HepG2 (cell line): ENCODE results near the gene SCFD2. TPM values are rescaled to one million over a fixed set of nuclear protein-coding genes. Genes with fewer than 3 reads are reported as not detected.

ENCODE experiments used
- ATAC-seq: fragments of 200-7000 bp; cut with Tn5 transposase; 3 replicates; pipeline ENCODE4 v1.9.1; 2020; ENCODE audit warnings: mild to moderate bottlenecking, moderate library complexity
- BruUV-seq: library from RNA; stranded (reverse); fragments of 400-500 nt; replicated peaks from 2 replicates; lab custom pipeline; 2021; lab: Mats Ljungman, UMichigan
- CTCF ChIA-PET: fragments of 300-600 bp; formaldehyde crosslinking; extraction: SDS; loops from one replicate; lab custom pipeline; 2021; ENCODE audit warnings: low total read pairs, inconsistent platforms, low intra/inter-chr PET ratio; lab: Yijun Ruan, JAX
- POLR2A ChIA-PET: fragments of 350-600 bp; sonication (Branson Sonifier 250); formaldehyde crosslinking; loops from one replicate; lab custom pipeline; 2020; ENCODE audit warnings: antibody characterized with exemption, inconsistent platforms; lab: Yijun Ruan, JAX
- DNase-seq: peaks from one replicate; pipeline ENCODE4 v3.0.0-alpha.2; 2015; ENCODE audit warnings: low spot score
- FAIRE-seq: peaks from 3 replicates; lab custom pipeline; 2011; peaks lifted over from hg19 to GRCh38; lab: Jason Lieb, UNC
- H2AFZ ChIP-seq: one replicate; pipeline ENCODE4 v1.6.1; 2011; ENCODE audit warnings: low read length, inconsistent platforms
- H3K27ac ChIP-seq: fragments of 300-600 bp; 3 replicates; pipeline ENCODE4 v1.8.0; 2011; ENCODE audit warnings: mixed run types, mild to moderate bottlenecking, mixed read lengths, low read length, inconsistent platforms; ENCODE audit not compliant: insufficient read depth; ENCODE audit errors: extremely low read length
- H3K27me3 ChIP-seq, 2 experiments: fragments of 200-600 bp in 1 of 2; 2 replicates in 1 of 2; 3 replicates in 1 of 2; pipeline versions ENCODE4 v1.6.0 to v1.8.0; 2011; ENCODE audit warnings: low read length in 2 of 2, mild to moderate bottlenecking in 2 of 2, moderate library complexity in 2 of 2, inconsistent platforms in 1 of 2; ENCODE audit not compliant: insufficient read depth in 2 of 2, control insufficient read depth in 1 of 2
- H3K36me3 ChIP-seq, 2 experiments: fragments of 200-600 bp in 1 of 2; replicated peaks in 1 of 2; 2 replicates in 1 of 2; 3 replicates in 1 of 2; pipeline versions ENCODE4 v1.5.1 to v1.8.0; 2011; ENCODE audit warnings: low read length in 2 of 2, inconsistent platforms in 1 of 2; ENCODE audit not compliant: insufficient read depth in 2 of 2, control insufficient read depth in 1 of 2
- H3K4me1 ChIP-seq: 2 replicates; pipeline ENCODE4 v1.5.1; 2012; ENCODE audit warnings: low read length, inconsistent platforms; ENCODE audit not compliant: insufficient read depth
- H3K4me2 ChIP-seq: 2 replicates; pipeline ENCODE4 v1.6.0; 2011; ENCODE audit warnings: low read depth, low read length, inconsistent platforms
- H3K4me3 ChIP-seq, 3 experiments: fragments of 200-600 bp in 1 of 3; sonication (generic), shearing (Covaris generic) in 1 of 3; replicated peaks in 1 of 3; 2 replicates each; pipeline ENCODE4 v1.5.1; 2011 to 2016; ENCODE audit warnings: low read length in 3 of 3, inconsistent platforms in 2 of 3, low read depth in 2 of 3, mild to moderate bottlenecking in 2 of 3, control low read depth in 1 of 3, mixed read lengths in 1 of 3; ENCODE audit not compliant: insufficient read depth in 1 of 3
- H3K79me2 ChIP-seq: one replicate; pipeline ENCODE4 v1.6.1; 2011; ENCODE audit warnings: low read length, inconsistent platforms; ENCODE audit not compliant: insufficient read depth
- H3K9ac ChIP-seq: 2 replicates; pipeline ENCODE4 v1.6.0; 2011; ENCODE audit warnings: mild to moderate bottlenecking, low read depth, low read length, inconsistent platforms; ENCODE audit not compliant: insufficient read depth
- H3K9me3 ChIP-seq: 2 replicates; pipeline ENCODE4 v1.5.1; 2012; ENCODE audit warnings: mild to moderate bottlenecking, low read length
- H4K20me1 ChIP-seq: 2 replicates; pipeline ENCODE4 v1.6.0; 2011; ENCODE audit warnings: inconsistent platforms, mild to moderate bottlenecking, low read length, moderate library complexity; ENCODE audit not compliant: insufficient read depth
- GTF2F1 ChIP-seq: fragments of 150-350 bp; IDR thresholded peaks from 2 replicates; pipeline ENCODE4 v1.6.1; 2014; ENCODE audit warnings: low read length
- NFIC ChIP-seq: IDR thresholded peaks from 2 replicates; pipeline ENCODE4 v1.6.1; 2012; ENCODE audit warnings: mild to moderate bottlenecking, low read length, inconsistent platforms
- ZNF687 ChIP-seq: sonication (generic); formaldehyde crosslinking; IDR thresholded peaks from 2 replicates; pipeline ENCODE4 v1.5.1; 2020; ENCODE audit warnings: mild to moderate bottlenecking, missing genetic modification reagents, moderate library complexity
- ZNF850 ChIP-seq: sonication (generic); formaldehyde crosslinking; conservative IDR thresholded peaks from 2 replicates; pipeline ENCODE4 v1.9.0; 2021; ENCODE audit warnings: mild to moderate bottlenecking, missing genetic modification reagents
- WGBS: methylation state at CpG from one replicate; pipeline ENCODE4 v1.1.6; 2017; ENCODE audit warnings: low lambda C conversion rate; 5-methylcytosine and 5-hydroxymethylcytosine counted together
- in situ Hi-C: cut with HindIII; loops from 2 replicates; pipeline ENCODE4 v1.10.0; 2017; ENCODE audit warnings: low pct_unique_long_range_greater_than_20kb; ENCODE audit not compliant: extremely low pct_ligation_motif_present
- intact Hi-C: fragments of 100-400 bp; cut with micrococcal nuclease; formaldehyde crosslinking; loops from one replicate; pipeline ENCODE4 v1.10.0; 2022; ENCODE audit not compliant: unreplicated experiment
- polyA plus RNA-seq, 8 experiments: library from polyadenylated mRNA; depleted of rRNA in 3 of 8; stranded (reverse) in 7 of 8; unstranded in 1 of 8; fragments of >200 nt; fragmentation: Illumina TruSeq in 4 of 8; extraction: Trizol in 4 of 8; gene quantifications; 2 replicates each; pipeline versions ENCODE4 v1.2.1 to v1.2.3, GENCODE V29; 2011 to 2016; ENCODE audit warnings: low read depth in 4 of 8, missing spikeins in 1 of 8, mixed read lengths in 1 of 8; ENCODE audit not compliant: insufficient read depth in 1 of 8
- total RNA-seq, 5 experiments: library from RNA; depleted of rRNA; stranded (reverse); fragments of >200 nt; fragmentation: Illumina TruSeq; extraction: Trizol; gene quantifications; 2 replicates each; pipeline ENCODE4 v1.2.3, GENCODE V29; 2016; ENCODE audit warnings: low read depth in 1 of 5

The SCFD2 gene
- total and polyA plus RNA-seq, 2 of the 13 experiments (the other 11 are each of a cell fraction or from before 2014, with no cell fraction given): 4.6 to 15.6 TPM

DNA sequence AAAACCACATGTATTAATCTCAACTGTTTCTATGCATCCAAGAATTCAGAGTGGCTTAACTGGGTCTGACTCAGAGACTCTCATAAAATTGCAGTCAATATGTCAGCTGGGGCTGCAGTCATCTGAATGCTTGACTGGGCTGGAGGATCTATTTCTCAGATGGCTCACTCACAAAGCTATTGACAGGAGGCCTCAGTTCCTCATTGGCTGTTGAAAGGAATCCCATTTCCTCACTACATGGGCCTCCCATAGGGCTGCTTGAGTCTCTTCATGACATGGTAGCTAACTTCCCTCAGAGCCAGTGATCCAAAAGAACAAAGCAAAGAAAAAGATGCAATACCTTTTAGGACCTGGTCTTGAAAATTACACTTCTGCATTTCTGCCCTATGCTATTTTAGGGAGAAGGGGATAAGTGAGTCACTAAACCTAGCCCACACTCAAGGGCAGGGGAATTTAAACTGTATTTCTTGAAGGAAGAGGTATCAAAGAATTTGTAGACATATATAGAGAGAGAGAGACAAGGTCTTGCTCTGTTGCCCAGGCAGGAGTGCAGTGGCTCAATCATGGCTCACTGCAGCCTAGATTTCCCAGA is 9.8 kb downstream of the SCFD2 start (continued):
- no peak for TF ChIP-seq NFIC
- TF ChIP-seq, all 625 proteins: peak for 0

- DNase-seq (no peak), ATAC-seq (no peak), FAIRE-seq (no peak)
- H2AFZ ChIP-seq: no peak overlapping the region
- no TSS peak for BruUV-seq
- peaks cover 0 to 3% of the 10 kb centered on the region in 2 experiments; a peak in 3 of 5 replicates for H3K36me3 ChIP-seq
- in situ Hi-C loops (no loop called here), intact Hi-C loops (no loop called here)
- POLR2A ChIA-PET: no interaction called here
- H3K9me3 ChIP-seq: no peaks in the 10 kb centered on the region
- WGBS: over 99% methylated on average over 13 of the region's 32 CpGs
- peaks cover 6% of the 10 kb centered on the region; the same call in 1 of the 2 replicates for H3K4me1 ChIP-seq
- H3K4me2 ChIP-seq: no peak overlapping the region
- peaks cover 2% of the 10 kb centered on the region for H3K79me2 ChIP-seq
- H3K4me3 ChIP-seq: no peak overlapping the region
- no peak overlapping the region for H3K27ac ChIP-seq
- CTCF ChIA-PET: no interaction called here
- no peak overlapping the region for H3K9ac ChIP-seq
- no peaks in the 10 kb centered on the region for H4K20me1 ChIP-seq
- peak; percentile 14; the same call in 1 of the 2 replicates for TF ChIP-seq ZNF687
- peak; percentile 72; the same call in 1 of the 2 replicates for TF ChIP-seq ZNF850
- TF ChIP-seq GTF2F1: no peak
- H3K27me3 ChIP-seq: no peaks in the 10 kb centered on the region
Measured at GRCh38 chr4:53354012-53354722, 11.7 kb downstream of the SCFD2 start.
